Measurements from ENCODE around the gene POC5.
"Not testable (repeated sequence)": the region's sequence is repeated elsewhere in the genome, so short reads cannot be mapped to it uniquely, and the experiment has no call there.

POC5 gene

GRCh38 chr5:75706016-75706415 lies 11.2 kb downstream of the POC5 start:
- DNase-seq (ENCODE audit: low spot score) = no peak

GRCh38 chr5:75701856-75702255 lies 15.4 kb downstream of the POC5 start:
- DNase-seq (ENCODE audit: low spot score) = no peak

GRCh38 chr5:75695472-75696351 lies 21.5 kb downstream of the POC5 start:
- DNase-seq (ENCODE audit: low spot score) = not testable (repeated sequence)

- no peak for DNase-seq (ENCODE audit: low spot score)
Observed at GRCh38 chr5:75694781-75695180, 22.5 kb downstream of the POC5 start.

- no peak for DNase-seq (ENCODE audit: low spot score)
Observed at GRCh38 chr5:75690669-75691068, 26.6 kb downstream of the POC5 start.

GRCh38 chr5:75686480-75686879 lies 30.8 kb downstream of the POC5 start:
- no peak for DNase-seq (ENCODE audit: low spot score)

GRCh38 chr5:75685141-75685540 lies 32.1 kb downstream of the POC5 start:
- no peak for DNase-seq (ENCODE audit: low spot score)

- DNase-seq (ENCODE audit: low spot score) = no peak
Observed at GRCh38 chr5:75681125-75681830, 36.0 kb downstream of the POC5 start.

- no peak for DNase-seq (ENCODE audit: low spot score)
Observed at GRCh38 chr5:75678155-75678554, 39.1 kb downstream of the POC5 start.

GRCh38 chr5:75677607-75678006 lies 39.6 kb downstream of the POC5 start:
- DNase-seq (ENCODE audit: low spot score) = no peak

GRCh38 chr5:75675783-75676182 lies 41.5 kb downstream of the POC5 start:
- no peak for DNase-seq (ENCODE audit: low spot score)

- DNase-seq (ENCODE audit: low spot score) = no peak
Observed at GRCh38 chr5:75672616-75673015, 44.6 kb downstream of the POC5 start.

GRCh38 chr5:75671506-75671905 lies 45.7 kb downstream of the POC5 start:
- DNase-seq (ENCODE audit: low spot score) = no peak

- no peak for DNase-seq (ENCODE audit: low spot score)
Observed at GRCh38 chr5:75670577-75670976, 46.7 kb downstream of the POC5 start.

- DNase-seq (ENCODE audit: low spot score) = no peak
Observed at GRCh38 chr5:75668977-75669689, 48.1 kb downstream of the POC5 start.

- no peak for DNase-seq (ENCODE audit: low spot score)
Observed at GRCh38 chr5:75668445-75668844, 48.8 kb downstream of the POC5 start.

- no peak for DNase-seq (ENCODE audit: low spot score)
Observed at GRCh38 chr5:75667586-75667985, 49.7 kb downstream of the POC5 start.

GRCh38 chr5:75666801-75667200 lies 50.4 kb downstream of the POC5 start:
- no peak for DNase-seq (ENCODE audit: low spot score)

- no peak for DNase-seq (ENCODE audit: low spot score)
Observed at GRCh38 chr5:75664979-75665378, 52.3 kb downstream of the POC5 start.

GRCh38 chr5:75663579-75664284 lies 53.5 kb downstream of the POC5 start:
- DNase-seq (ENCODE audit: low spot score) = no peak

- no peak for DNase-seq (ENCODE audit: low spot score)
Observed at GRCh38 chr5:75662061-75662460, 55.2 kb downstream of the POC5 start.
